NOMO-1 treated with dmso at 0.1 percent for 144 hours (cell line): ENCODE data around the gene PLET1.

Experiments used
- DNase-seq: peaks from one replicate; lab custom pipeline; 2025; ENCODE audit not compliant: unreplicated experiment; lab: John Stamatoyannopoulos, UW

Gene PLET1

GRCh38 chr11:112248201-112248600 lies 12.5 kb downstream of the PLET1 start:
- DNase-seq, result no peak

GRCh38 chr11:112247201-112247600 lies 13.5 kb downstream of the PLET1 start:
- DNase-seq, result no peak

- DNase-seq, result no peak
Observed at GRCh38 chr11:112241486-112241885, 19.2 kb downstream of the PLET1 start.

GRCh38 chr11:112238041-112238440 lies 22.6 kb downstream of the PLET1 start:
- DNase-seq, result no peak

- DNase-seq, result no peak
Observed at GRCh38 chr11:112237451-112237850, 23.2 kb downstream of the PLET1 start.

GRCh38 chr11:112235750-112236390 lies 24.8 kb downstream of the PLET1 start:
- no peak for DNase-seq

GRCh38 chr11:112231952-112232351 lies 28.7 kb downstream of the PLET1 start:
- no peak for DNase-seq

- no peak for DNase-seq
Observed at GRCh38 chr11:112229746-112230433, 30.8 kb downstream of the PLET1 start.

GRCh38 chr11:112229159-112229558 lies 31.5 kb downstream of the PLET1 start:
- no peak for DNase-seq

- DNase-seq, result no peak
Observed at GRCh38 chr11:112228706-112229105, 32.0 kb downstream of the PLET1 start.

GRCh38 chr11:112227471-112227870 lies 33.2 kb downstream of the PLET1 start:
- DNase-seq, result no peak

GRCh38 chr11:112226831-112227401 lies 33.7 kb downstream of the PLET1 start:
- DNase-seq, result no peak

- DNase-seq, result peak; percentile 80
Observed at GRCh38 chr11:112226062-112226830, 34.4 kb downstream of the PLET1 start, which contains the start of gene PTS. TSS of gene PTS (plus strand) at chr11:112226428. CDS start at chr11:112226444, 16 bp downstream.

GRCh38 chr11:112225753-112226061 lies 35.0 kb downstream of the PLET1 start:
- no peak for DNase-seq

- no peak for DNase-seq
Observed at GRCh38 chr11:112223754-112224532, 36.7 kb downstream of the PLET1 start.

- no peak for DNase-seq
Observed at GRCh38 chr11:112223121-112223520, 37.5 kb downstream of the PLET1 start.

GRCh38 chr11:112222303-112222702 lies 38.4 kb downstream of the PLET1 start:
- DNase-seq, result peak; percentile 45

- no peak for DNase-seq
Observed at GRCh38 chr11:112221274-112221835, 39.3 kb downstream of the PLET1 start.

- DNase-seq, result peak; percentile 43
Observed at GRCh38 chr11:112219476-112220232, 41.0 kb downstream of the PLET1 start.

GRCh38 chr11:112216561-112217105 lies 44.0 kb downstream of the PLET1 start:
- no peak for DNase-seq
